Stomach smooth muscle (tissue), 2 donors: ENCODE results near the gene ADAMTSL2.
A peak's percentile ranks its signal among the peaks of the same experiment; 100 is the strongest.

Experiments
- H3K27ac ChIP-seq: one replicate; pipeline ENCODE4 v1.7.0; 2013; ENCODE audit warnings: mild to moderate bottlenecking, low read length, inconsistent platforms
- H3K27me3 ChIP-seq, 2 donors: one replicate each; pipeline ENCODE4 v1.7.0; 2013; ENCODE audit warnings: low read length in 2 of 2; ENCODE audit not compliant: insufficient read depth in 2 of 2, control insufficient read depth in 1 of 2
- H3K36me3 ChIP-seq, 2 donors: one replicate each; pipeline ENCODE4 v1.7.0; 2013; ENCODE audit warnings: low read length in 2 of 2; ENCODE audit not compliant: control insufficient read depth in 2 of 2, insufficient read depth in 2 of 2
- H3K4me1 ChIP-seq: one replicate; pipeline ENCODE4 v1.7.0; 2013; ENCODE audit warnings: low read length; ENCODE audit not compliant: control insufficient read depth, insufficient read depth
- H3K4me3 ChIP-seq, 2 donors: one replicate each; pipeline ENCODE4 v1.7.0; 2013; ENCODE audit warnings: low read length in 2 of 2
- H3K9ac ChIP-seq, 2 donors: one replicate each; pipeline ENCODE4 v1.7.0; 2013; ENCODE audit warnings: low read length in 2 of 2, mild to moderate bottlenecking in 1 of 2
- H3K9me3 ChIP-seq, 2 donors: one replicate each; pipeline ENCODE4 v1.7.0; 2013; ENCODE audit warnings: low read length in 2 of 2; ENCODE audit not compliant: control insufficient read depth in 2 of 2
- donor health status: healthy.
- donor health status: Pancreatic carcinoma.

ADAMTSL2 gene

DNA sequence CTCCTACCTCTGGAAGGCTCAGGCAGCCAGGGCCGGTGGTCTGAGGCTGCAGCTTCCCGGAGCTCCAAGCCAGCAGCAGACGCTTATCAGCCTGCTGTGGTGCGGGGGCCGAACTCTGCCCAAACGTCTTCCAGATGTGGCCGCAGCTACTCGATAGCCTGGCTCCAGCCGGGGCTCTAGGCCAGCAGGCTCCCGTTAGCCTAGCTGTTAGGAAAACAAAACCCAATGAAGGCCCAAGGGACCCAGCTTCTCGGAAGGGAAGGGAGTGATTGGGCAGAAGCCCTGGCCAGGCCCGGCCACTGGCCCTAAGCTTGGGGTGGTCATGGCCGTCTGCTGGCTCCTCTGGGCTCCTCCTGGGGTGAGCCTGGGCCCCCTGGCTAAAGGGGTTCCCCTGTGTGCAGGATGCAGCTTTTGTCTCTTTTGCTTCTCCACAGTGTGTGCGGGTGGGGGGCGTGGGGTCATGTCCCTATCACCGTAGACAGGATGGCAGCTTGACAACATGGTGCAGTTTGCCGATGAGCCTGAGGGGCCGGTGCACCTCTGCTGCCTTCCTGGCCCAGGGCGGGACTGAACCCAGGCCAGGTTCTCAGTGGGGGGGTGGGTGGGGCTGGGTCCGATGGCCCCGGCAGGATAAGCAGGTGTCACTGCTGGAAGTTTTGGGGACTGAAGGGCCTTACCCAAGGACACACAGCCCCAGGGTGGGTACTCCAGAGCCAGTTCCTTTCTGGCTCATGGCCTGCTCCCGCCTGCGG, 28.4 kb upstream of the ADAMTSL2 start:
- Histone ChIP-seq H3K36me3 (no peaks in the 10 kb centered on the region), H3K4me3 (no peak overlapping the region), H3K9ac (no peak overlapping the region), H3K27me3 (peaks cover 0 to 7% of the 10 kb centered on the region in 2 donors), H3K4me1 (peaks cover 17% of the 10 kb centered on the region), H3K27ac (no peak overlapping the region), H3K9me3 (peaks cover 0 to 7% of the 10 kb centered on the region in 2 donors)

- Histone ChIP-seq H3K36me3 (no peaks in the 10 kb centered on the region), H3K4me3 (no peak overlapping the region), H3K27me3 (peaks cover 0 to 7% of the 10 kb centered on the region in 2 donors), H3K9me3 (peaks cover 0 to 2% of the 10 kb centered on the region in 2 donors), H3K4me1 (peaks cover 17% of the 10 kb centered on the region), H3K9ac (no peak overlapping the region), H3K27ac (no peak overlapping the region)
Measured at GRCh38 chr9:133506653-133507038, 27.9 kb upstream of the ADAMTSL2 start.

GRCh38 chr9:133507246-133507965, 27.1 kb upstream of the ADAMTSL2 start:
- Histone ChIP-seq H3K27me3 (peaks cover 0 to 7% of the 10 kb centered on the region in 2 donors), H3K9me3 (no peaks in the 10 kb centered on the region), H3K27ac (no peak overlapping the region)

DNA sequence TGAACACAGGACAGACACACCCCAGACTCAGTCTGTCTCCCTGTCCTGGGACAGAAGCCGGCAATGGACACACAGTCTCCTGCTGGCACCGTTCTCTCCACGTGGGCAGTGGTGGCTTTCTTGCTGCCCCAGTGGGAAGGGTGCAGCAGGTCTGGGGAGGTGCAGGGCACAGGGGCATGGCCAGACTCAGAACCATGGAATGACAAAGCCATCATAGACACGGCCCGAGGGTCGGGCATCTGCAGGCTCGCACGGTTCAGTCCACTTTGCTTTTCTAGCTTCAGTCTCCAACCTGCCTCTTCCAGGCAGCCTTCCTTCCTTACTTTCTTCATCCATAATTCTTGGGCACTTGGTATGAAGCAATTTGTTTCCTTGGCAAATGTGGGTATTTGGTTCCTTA, 26.5 kb upstream of the ADAMTSL2 start:
- H3K27me3 ChIP-seq = peaks cover 0 to 7% of the 10 kb centered on the region in 2 donors
- peaks cover 17% of the 10 kb centered on the region for H3K4me1 ChIP-seq
- no peak overlapping the region for H3K4me3 ChIP-seq
- H3K36me3 ChIP-seq = no peaks in the 10 kb centered on the region
- no peak overlapping the region for H3K27ac ChIP-seq
- H3K9me3 ChIP-seq = no peaks in the 10 kb centered on the region
- H3K9ac ChIP-seq = no peak overlapping the region

More at GRCh38 chr9:133507246-133507965, 27.1 kb upstream of the ADAMTSL2 start:
- Histone ChIP-seq H3K4me3 (no peak overlapping the region), H3K36me3 (no peaks in the 10 kb centered on the region), H3K4me1 (peaks cover 17% of the 10 kb centered on the region), H3K9ac (no peak overlapping the region)

GRCh38 chr9:133509179-133510083, 25.1 kb upstream of the ADAMTSL2 start:
- Histone ChIP-seq H3K27ac (no peak overlapping the region), H3K27me3 (peaks cover 0 to 7% of the 10 kb centered on the region in 2 donors), H3K4me1 (peaks cover 24% of the 10 kb centered on the region), H3K4me3 (no peak overlapping the region), H3K36me3 (no peaks in the 10 kb centered on the region), H3K9ac (peak overlapping the region in 1 of 2 donors; percentile 27), H3K9me3 (no peaks in the 10 kb centered on the region)

GRCh38 chr9:133510926-133511505, 23.5 kb upstream of the ADAMTSL2 start:
- H3K9ac ChIP-seq = no peak overlapping the region
- H3K36me3 ChIP-seq = no peaks in the 10 kb centered on the region
- no peak overlapping the region for H3K4me3 ChIP-seq
- peaks cover 21% of the 10 kb centered on the region for H3K4me1 ChIP-seq
- no peak overlapping the region for H3K27ac ChIP-seq
- H3K27me3 ChIP-seq = peaks cover 4 to 9% of the 10 kb centered on the region in 2 donors
- H3K9me3 ChIP-seq = no peaks in the 10 kb centered on the region

- Histone ChIP-seq H3K27ac (no peak overlapping the region), H3K27me3 (peaks cover 4 to 9% of the 10 kb centered on the region in 2 donors), H3K4me3 (no peak overlapping the region), H3K9me3 (no peaks in the 10 kb centered on the region), H3K36me3 (no peaks in the 10 kb centered on the region), H3K9ac (no peak overlapping the region), H3K4me1 (peaks cover 21% of the 10 kb centered on the region)
Measured at GRCh38 chr9:133511607-133512006, 22.9 kb upstream of the ADAMTSL2 start.

- Histone ChIP-seq H3K9me3 (no peaks in the 10 kb centered on the region), H3K9ac (no peak overlapping the region), H3K36me3 (no peaks in the 10 kb centered on the region), H3K27me3 (peaks cover 4 to 6% of the 10 kb centered on the region in 2 donors), H3K4me1 (peaks cover 21% of the 10 kb centered on the region), H3K4me3 (no peak overlapping the region), H3K27ac (no peak overlapping the region)
Measured at GRCh38 chr9:133512253-133513213, 22.0 kb upstream of the ADAMTSL2 start.

DNA sequence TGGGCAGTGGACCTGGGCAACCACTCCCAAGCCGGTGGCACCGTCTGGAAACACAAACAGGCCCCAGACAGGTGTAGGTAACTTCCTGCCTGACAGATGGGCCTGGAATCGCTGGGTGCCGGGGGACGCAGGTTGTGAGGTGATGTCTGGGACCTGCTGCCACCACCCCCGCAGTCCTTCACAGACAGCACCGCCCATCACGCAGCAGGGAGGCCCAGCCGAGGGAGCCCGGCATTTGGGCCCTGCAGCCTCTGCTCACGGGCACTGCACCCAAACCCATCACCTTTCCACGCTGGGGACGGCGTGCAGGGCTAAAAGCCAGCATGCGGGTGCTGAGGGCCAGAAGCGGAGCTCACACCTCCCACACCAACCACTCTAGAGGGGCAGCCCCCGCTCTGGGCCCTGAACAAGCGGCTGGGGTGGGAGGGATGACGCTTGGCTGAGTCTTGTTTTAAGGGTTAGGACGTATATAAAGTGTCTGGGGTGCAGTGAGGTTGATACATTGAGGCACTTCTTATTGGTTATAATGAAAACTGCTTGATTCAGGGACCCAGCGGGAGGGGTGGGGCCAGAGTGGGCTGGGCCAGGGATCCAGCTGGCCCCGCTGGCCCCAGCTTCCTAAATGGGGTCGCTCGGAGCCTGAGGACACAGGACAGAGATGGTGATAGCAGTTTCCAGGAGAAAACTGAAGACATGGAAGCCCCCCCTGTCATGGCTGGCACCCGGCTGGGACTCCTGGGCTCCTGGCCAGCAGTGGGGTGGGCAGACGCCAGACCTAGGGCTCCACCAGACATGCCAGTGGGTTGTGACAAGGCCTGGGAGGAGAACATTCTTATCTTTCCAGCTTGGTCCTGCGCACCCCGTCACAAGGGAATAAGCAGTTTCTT, 21.0 kb upstream of the ADAMTSL2 start:
- Histone ChIP-seq H3K9ac (no peak overlapping the region), H3K36me3 (no peaks in the 10 kb centered on the region), H3K9me3 (no peaks in the 10 kb centered on the region), H3K4me3 (no peak overlapping the region), H3K27ac (no peak overlapping the region), H3K27me3 (peaks cover 4% of the 10 kb centered on the region in 2 donors), H3K4me1 (peaks cover 21% of the 10 kb centered on the region)
